ENCODE results near the gene RAD21L1. TPM values are rescaled to one million over a fixed set of nuclear protein-coding genes. Genes with fewer than 3 reads are reported as not detected.

The RAD21L1 gene
- not detected for total RNA-seq
- long read RNA-seq, donor 1: 0 reads
- long read RNA-seq, donor 2: 0 reads

DNA sequence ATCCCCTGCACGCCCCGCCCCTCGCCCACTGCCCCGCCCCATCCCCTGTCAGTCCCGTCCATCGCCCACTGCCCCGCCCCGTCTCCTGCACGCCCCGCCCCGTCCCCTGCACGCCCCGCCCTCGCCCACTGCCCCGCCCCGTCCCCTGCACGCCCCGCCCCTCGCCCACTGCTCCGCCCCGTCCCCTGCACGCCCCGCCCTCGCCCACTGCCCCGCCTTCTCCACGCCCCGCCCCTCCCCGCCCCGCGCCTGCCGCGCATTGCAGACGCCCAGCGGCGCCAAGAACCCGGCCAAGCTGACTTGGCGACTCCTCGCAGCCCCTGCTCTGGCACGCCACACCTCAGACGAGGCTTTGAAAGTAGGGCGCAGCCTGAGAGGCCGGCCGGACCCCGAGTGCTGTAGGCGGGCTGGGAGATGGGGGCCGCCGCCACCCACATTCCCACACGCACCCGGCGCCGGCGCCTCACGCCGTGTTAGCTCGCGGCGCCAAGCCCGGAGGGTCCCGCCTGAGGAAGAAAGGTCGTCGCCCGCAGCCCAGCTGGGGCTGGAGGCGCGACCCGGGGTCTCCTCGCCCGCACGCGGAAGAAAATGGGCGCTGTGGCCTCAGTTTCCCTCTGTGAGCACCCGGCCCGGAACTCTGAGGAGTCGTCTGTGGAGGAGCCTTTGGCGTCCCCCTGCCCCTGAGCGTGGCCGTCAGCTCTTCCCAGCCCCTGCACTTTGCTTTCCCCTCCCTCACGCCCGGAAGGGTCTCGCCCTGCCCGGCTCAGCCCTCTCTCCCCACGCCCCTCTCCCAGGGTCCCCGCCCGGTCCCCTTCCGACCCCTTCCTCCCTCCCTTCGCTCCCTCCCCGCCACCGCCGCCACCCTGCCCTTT lies at the start of gene RAD21L1:
RAD21L1 (plus strand) TSS at position 262 of the 872 bp plus-strand sequence. CDS start 2,410 bp downstream, outside the sequence.
- peak; percentile 61 to 84 (median 82) for DNase-seq

DNA sequence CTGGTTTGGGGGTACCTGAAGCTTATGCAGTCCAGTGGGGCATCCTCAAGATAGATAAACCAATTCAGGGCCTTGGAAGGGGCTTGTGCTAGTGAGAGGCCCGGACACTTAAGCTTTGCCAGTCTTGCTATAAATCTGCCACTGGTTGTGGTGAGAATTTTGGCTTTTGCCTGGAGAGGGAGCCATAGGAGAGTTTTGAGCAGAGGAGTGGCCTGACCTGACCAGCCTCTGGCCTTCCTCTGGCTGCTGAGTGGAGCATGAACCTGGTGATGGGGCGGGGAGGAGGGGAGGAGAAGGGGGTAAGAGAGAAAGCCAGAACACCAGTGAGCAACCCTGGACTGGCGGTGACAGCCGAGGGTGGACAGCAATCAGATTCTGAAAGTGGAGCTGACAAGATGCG lies 48.2 kb upstream of the RAD21L1 start:
- peak; percentile 28 for ATAC-seq
- Histone ChIP-seq H3K9me3 (no peaks in the 10 kb centered on the region), H3K4me3 (no peak overlapping the region), H3K36me3 (ENCODE audit: low read depth) (no peaks in the 10 kb centered on the region), H3K4me1 (ENCODE audit: low read depth) (no peaks in the 10 kb centered on the region)
- no peak for DNase-seq
- intact Hi-C loops (cut with DNase I, micrococcal nuclease): no loop called here
- TF ChIP-seq, protein P1, sequence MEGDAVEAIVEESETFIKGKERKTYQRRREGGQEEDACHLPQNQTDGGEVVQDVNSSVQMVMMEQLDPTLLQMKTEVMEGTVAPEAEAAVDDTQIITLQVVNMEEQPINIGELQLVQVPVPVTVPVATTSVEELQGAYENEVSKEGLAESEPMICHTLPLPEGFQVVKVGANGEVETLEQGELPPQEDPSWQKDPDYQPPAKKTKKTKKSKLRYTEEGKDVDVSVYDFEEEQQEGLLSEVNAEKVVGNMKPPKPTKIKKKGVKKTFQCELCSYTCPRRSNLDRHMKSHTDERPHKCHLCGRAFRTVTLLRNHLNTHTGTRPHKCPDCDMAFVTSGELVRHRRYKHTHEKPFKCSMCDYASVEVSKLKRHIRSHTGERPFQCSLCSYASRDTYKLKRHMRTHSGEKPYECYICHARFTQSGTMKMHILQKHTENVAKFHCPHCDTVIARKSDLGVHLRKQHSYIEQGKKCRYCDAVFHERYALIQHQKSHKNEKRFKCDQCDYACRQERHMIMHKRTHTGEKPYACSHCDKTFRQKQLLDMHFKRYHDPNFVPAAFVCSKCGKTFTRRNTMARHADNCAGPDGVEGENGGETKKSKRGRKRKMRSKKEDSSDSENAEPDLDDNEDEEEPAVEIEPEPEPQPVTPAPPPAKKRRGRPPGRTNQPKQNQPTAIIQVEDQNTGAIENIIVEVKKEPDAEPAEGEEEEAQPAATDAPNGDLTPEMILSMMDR (IDR thresholded peaks at IDR 0.05): no peak

More for the DNA sequence above, at the start of gene RAD21L1:
- TF ChIP-seq, protein P1 (IDR thresholded peaks at IDR 0.05): no peak
- no peaks in the 10 kb centered on the region for H3K36me3 ChIP-seq (ENCODE audit: low read depth)
- H3K4me3 ChIP-seq: peak within 1 kb of the TSS; percentile 11
- peaks cover 15% of the 10 kb centered on the region for H3K4me1 ChIP-seq (ENCODE audit: low read depth)
- no peaks in the 10 kb centered on the region for H3K9me3 ChIP-seq
- intact Hi-C loops (cut with DNase I, micrococcal nuclease): no loop called here
- ATAC-seq: peak; percentile 99

DNA sequence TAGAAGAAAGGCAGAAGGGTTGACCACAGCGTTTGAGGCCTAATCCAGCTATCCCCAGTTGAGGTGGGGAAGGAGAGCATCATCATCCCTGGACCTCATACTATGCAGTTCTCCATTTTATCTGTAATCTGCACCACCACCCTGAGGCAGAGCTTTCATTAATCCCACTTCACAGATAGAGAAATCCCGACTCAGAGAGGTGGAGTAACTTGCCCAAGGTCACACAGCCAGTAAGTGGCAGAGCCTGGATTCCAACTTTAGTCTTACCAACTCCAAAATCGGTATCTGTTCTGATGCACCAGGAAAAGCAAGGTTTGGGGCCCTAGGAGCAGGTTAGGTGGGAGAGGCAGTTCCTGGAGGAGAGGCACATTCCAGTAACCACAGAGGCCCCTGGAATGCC lies 47.7 kb upstream of the RAD21L1 start:
- Histone ChIP-seq H3K4me3 (no peak overlapping the region), H3K9me3 (no peaks in the 10 kb centered on the region), H3K4me1 (ENCODE audit: low read depth) (no peaks in the 10 kb centered on the region), H3K36me3 (ENCODE audit: low read depth) (no peaks in the 10 kb centered on the region)
- DNase-seq (no peak), ATAC-seq (no peak)
- intact Hi-C loops (cut with DNase I, micrococcal nuclease): no loop called here
- TF ChIP-seq, protein P1 (IDR thresholded peaks at IDR 0.05): no peak

DNA sequence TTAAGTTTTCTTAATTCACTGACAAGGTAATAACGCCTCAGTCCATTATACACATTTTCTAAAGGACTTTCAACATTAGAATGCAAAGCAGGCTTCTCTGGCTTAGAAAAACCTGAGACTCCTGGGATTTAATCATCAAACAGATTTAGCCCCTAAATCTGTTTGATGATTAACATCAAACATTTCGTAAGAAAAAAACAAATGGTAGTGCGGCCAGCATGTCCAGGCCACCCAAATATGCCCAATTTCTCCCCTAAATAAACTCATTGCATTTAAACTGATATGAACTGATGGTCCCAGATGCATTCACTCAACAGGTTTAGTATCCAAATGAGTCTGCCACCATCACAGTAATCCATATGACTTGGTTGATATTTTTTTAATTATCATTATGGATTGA lies 47.2 kb upstream of the RAD21L1 start:
- intact Hi-C loops (cut with DNase I, micrococcal nuclease): no loop called here
- TF ChIP-seq, protein P1 (IDR thresholded peaks at IDR 0.05): no peak
- Histone ChIP-seq H3K4me3 (no peak overlapping the region), H3K36me3 (ENCODE audit: low read depth) (no peaks in the 10 kb centered on the region), H3K4me1 (ENCODE audit: low read depth) (no peaks in the 10 kb centered on the region), H3K9me3 (no peaks in the 10 kb centered on the region)
- DNase-seq: no peak
- ATAC-seq: no peak

DNA sequence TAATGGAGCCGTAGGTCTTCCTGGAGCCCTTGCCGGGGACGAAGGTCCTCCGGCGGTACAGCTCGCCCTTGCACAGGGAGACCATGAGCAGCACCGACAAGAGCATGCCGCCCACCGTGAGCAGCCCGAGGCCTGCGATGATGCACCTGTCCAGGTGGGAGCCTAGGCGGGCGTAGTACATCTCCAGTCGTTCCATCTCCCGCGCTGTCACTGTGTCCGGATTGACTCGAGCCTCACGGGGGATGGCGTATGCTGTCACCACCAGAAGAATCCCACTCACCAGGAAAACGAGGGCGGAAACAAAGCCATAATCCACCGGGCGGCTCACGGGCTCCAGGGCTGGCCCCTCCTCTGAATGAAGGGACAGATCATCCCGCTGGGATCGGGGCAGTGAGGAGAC lies 44.9 kb upstream of the RAD21L1 start:
- Histone ChIP-seq H3K36me3 (ENCODE audit: low read depth) (no peaks in the 10 kb centered on the region), H3K4me1 (ENCODE audit: low read depth) (peaks cover 7% of the 10 kb centered on the region), H3K4me3 (no peak overlapping the region), H3K9me3 (no peaks in the 10 kb centered on the region)
- no peak for DNase-seq
- intact Hi-C loops (cut with DNase I, micrococcal nuclease): no loop called here
- ATAC-seq: no peak
- TF ChIP-seq, protein P1 (IDR thresholded peaks at IDR 0.05): no peak

Data from mucosa of descending colon (tissue), 3 donors.